Thoracic aorta (tissue), 2 donors: ENCODE data around the gene VAMP4. TPM values are rescaled to one million over a fixed set of nuclear protein-coding genes. Genes with fewer than 3 reads are reported as not detected.
A peak's percentile ranks its signal among the peaks of the same experiment; 100 is the strongest.

Experiments
- ATAC-seq: fragments of 150-250 bp; one replicate; pipeline ENCODE4 v1.8.0; 2017; ENCODE audit warnings: low read depth; ENCODE audit not compliant: insufficient number of reproducible peaks, low FRiP score
- DNase-seq: peaks from one replicate; pipeline ENCODE4 v3.0.0-alpha.2; 2020; ENCODE audit warnings: low spot score
- H3K27ac ChIP-seq, 2 donors: fragments of 200-600 bp; sonication (generic); 1 replicate in 1 of 2; 2 replicates in 1 of 2; pipeline ENCODE4 v1.5.1; 2016; ENCODE audit warnings: mild to moderate bottlenecking in 2 of 2, moderate library complexity in 2 of 2
- H3K27me3 ChIP-seq: fragments of 200-600 bp; sonication (generic); replicated peaks from 2 replicates; pipeline ENCODE4 v1.6.0; 2016; ENCODE audit warnings: mild to moderate bottlenecking; ENCODE audit not compliant: insufficient read depth
- H3K36me3 ChIP-seq: fragments of 200-600 bp; sonication (generic); one replicate; pipeline ENCODE4 v1.5.1; 2016
- H3K4me1 ChIP-seq, 2 donors: fragments of 200-600 bp; sonication (generic); 1 replicate in 1 of 2; 2 replicates in 1 of 2; pipeline versions ENCODE4 v1.5.1 to v1.6.0; 2016; ENCODE audit warnings: low read depth in 2 of 2, mild to moderate bottlenecking in 1 of 2; ENCODE audit not compliant: control insufficient read depth in 1 of 2
- H3K4me3 ChIP-seq: fragments of 200-600 bp; sonication (generic); 2 replicates; pipeline ENCODE4 v1.5.1; 2016; ENCODE audit warnings: mild to moderate bottlenecking
- H3K9me3 ChIP-seq: fragments of 200-600 bp; sonication (generic); 2 replicates; pipeline ENCODE4 v1.5.1; 2016
- CTCF ChIP-seq: fragments of 200-600 bp; sonication (generic); IDR thresholded peaks from one replicate; pipeline ENCODE4 v1.5.1; 2019; ENCODE audit warnings: antibody characterized with exemption
- total RNA-seq, 2 donors: library from RNA; depleted of rRNA; stranded (reverse); fragments of >200 nt; gene quantifications; one replicate each; pipeline versions ENCODE4 v1.1.0 to v1.2.3, GENCODE V29; 2016

Gene VAMP4
- total RNA-seq, 2 donors from 2014 or later = 25.5 to 26.1 TPM

- H3K4me1 ChIP-seq = peaks cover 36 to 62% of the 10 kb centered on the region in 2 donors
These were observed 88.1 kb downstream of the VAMP4 start for GRCh38 chr1:171653796-171654195.

GRCh38 chr1:171652234-171652822, 89.5 kb downstream of the VAMP4 start, which contains the start of gene MYOC:
Gene MYOC, minus strand, starts transcription at chr1:171652688. Its CDS starts 77 bp downstream, at chr1:171652611.
- Histone ChIP-seq H3K36me3 (no peaks in the 10 kb centered on the region), H3K27me3 (no peaks in the 10 kb centered on the region), H3K9me3 (no peaks in the 10 kb centered on the region), H3K27ac (peak within 1 kb of the TSS; percentile 87), H3K4me3 (no peak within 1 kb of the TSS), H3K4me1 (peaks cover 36 to 58% of the 10 kb centered on the region in 2 donors)
- TF ChIP-seq CTCF = no peak
- DNase-seq = no peak
- no peak for ATAC-seq

More at GRCh38 chr1:171653796-171654195, 88.1 kb downstream of the VAMP4 start:
- H3K27ac ChIP-seq = peak overlapping the region; percentile 87
- TF ChIP-seq CTCF = no peak
- ATAC-seq (no peak), DNase-seq (no peak)
- no peaks in the 10 kb centered on the region for H3K9me3 ChIP-seq
- no peaks in the 10 kb centered on the region for H3K27me3 ChIP-seq
- peak overlapping the region; percentile 49 for H3K4me3 ChIP-seq
- no peaks in the 10 kb centered on the region for H3K36me3 ChIP-seq

Other genes with a start within 250 kb of the VAMP4 start
- gene MYOCOS, start 119.8 kb downstream of the VAMP4 start, total RNA-seq = not detected
- 10 to 100 TPM; 37.2 to 38.4 TPM for gene MYOC, start 89.4 kb downstream of the VAMP4 start, total RNA-seq
- 10 to 100 TPM; 15.7 to 24.8 TPM for gene METTL13, start 39.6 kb upstream of the VAMP4 start, total RNA-seq
- gene DNM3, start 99.4 kb upstream of the VAMP4 start, total RNA-seq = 1 to 10 TPM; 5.8 to 7.5 TPM